SK-N-SH (cell line): Measurements from ENCODE around the gene ADCYAP1R1.

Experiments used
- EZH2phosphoT487 ChIP-seq: fragments of 200-600 bp; sonication (generic); IDR thresholded peaks from 2 replicates; pipeline ENCODE4 v1.6.1; 2017; ENCODE audit warnings: low read depth, mixed run types, mild to moderate bottlenecking, antibody characterized with exemption, moderate library complexity, borderline replicate concordance
- TCF12 ChIP-seq: IDR thresholded peaks from 2 replicates; pipeline ENCODE4 v1.4.0; 2012

DNA sequence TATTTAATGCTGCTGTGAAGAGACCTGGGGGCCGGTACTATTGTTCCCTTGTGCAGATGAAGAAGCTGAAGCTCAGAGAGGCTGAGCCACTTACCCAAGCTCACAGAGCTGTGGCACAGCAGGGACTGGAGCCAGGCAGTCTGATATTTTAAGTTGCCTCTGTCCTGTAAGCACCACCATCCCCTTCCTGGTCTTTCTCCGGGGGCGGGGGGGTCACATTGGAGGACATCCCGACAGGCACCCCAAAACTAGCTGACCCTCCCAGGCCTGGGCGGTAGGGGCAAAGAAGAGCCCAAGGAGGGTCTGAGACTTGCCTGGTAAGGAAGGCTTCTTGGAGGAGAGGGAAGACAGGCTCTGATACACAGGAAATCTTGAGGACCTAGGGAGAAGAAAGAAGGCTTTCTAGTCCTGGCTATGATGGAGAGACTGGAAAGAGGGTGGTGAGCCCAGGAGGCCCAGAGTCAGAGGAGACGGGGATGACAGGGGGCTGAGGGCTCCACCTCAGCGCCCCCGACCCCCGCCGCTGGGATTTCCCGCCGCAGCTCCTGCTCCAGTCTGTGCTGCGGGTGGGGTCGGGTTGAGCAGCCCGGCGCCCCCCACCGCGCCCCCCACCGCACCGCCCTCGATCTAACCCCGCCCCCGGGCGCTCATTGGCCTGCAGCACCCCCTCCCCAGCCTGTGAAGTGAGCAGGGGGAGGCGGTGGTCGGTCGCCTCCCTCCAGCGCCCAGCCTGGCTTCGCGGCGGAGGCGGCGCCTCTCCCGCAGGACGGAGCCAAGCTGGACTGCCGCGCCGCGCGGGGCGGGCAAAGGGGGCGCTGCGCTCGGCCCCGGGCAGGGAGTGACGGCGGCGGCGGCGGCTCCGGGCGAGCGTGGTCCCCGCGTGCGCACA lies at the start of gene ADCYAP1R1:
- TF ChIP-seq EZH2phosphoT487 (no peak), TCF12 (no peak)
